NCI-H2029 (cell line): ENCODE measurements around the gene URI1.
A peak's percentile ranks its signal among the peaks of the same experiment; 100 is the strongest.
"Not testable (repeated sequence)": the region's sequence is repeated elsewhere in the genome, so short reads cannot be mapped to it uniquely, and the experiment has no call there.

Source experiments
- DNase-seq: peaks from one replicate; lab custom pipeline; 2025; lab: John Stamatoyannopoulos, UW

Gene URI1

DNA sequence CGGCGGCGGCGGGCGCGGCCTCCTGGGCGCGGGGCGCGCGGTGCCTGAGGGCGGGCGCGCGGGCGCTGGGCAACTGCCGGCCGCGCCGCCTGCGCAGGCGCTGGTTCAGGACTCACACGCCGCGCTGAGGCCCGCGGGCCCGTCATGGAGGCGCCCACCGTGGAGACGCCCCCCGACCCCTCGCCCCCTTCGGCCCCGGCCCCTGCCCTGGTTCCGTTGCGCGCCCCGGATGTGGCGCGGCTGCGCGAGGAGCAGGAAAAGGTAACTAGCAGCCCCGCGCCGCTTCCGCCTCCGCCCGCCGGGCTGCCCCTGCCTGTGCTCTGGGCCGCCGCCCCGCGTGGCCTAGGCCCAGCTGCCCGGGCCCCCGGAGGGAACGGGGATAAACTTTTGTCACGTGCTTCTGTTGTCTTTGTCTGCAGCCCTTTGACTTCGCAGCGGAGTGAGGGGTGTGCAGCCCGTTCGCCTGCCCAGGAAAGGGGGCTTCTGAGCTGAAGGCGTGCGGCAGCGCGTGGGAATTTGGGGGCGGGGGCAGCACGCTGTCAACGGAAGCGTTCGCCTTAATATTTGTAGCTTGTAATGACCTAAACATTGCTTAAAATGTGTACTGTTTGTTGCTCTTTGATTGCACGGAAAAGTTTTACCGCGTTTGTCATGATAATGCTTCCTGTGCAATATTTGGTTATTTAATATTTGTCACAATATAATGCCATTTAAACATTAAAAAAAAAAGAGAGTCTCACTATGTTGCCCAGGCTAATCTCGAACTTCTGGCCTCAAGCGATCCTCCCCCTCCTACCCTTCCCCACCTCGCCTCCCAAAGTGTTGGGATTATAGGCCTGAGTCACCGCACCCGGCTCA, 594 bp downstream of the URI1 start:
- DNase-seq = peak; percentile 30

DNA sequence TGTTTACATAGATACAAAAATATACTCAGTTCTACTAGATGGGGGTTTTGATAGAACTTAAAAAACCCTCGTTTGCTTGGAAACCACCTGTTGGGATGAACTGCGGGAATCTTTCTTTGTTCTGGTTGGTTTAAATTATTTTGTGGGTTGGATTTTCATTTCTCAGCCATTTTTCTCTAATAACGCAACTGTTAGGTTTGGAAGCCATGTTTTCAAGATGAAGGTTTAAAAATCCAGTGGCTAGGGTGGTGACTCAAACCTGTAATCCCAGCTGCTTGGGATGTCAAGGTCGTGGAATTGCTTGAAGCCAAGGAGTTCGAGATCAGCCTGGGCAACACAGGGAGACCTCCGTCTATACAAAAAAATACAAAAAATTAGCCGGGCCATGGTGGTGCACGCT, 1.6 kb downstream of the URI1 start:
- no peak for DNase-seq

DNA sequence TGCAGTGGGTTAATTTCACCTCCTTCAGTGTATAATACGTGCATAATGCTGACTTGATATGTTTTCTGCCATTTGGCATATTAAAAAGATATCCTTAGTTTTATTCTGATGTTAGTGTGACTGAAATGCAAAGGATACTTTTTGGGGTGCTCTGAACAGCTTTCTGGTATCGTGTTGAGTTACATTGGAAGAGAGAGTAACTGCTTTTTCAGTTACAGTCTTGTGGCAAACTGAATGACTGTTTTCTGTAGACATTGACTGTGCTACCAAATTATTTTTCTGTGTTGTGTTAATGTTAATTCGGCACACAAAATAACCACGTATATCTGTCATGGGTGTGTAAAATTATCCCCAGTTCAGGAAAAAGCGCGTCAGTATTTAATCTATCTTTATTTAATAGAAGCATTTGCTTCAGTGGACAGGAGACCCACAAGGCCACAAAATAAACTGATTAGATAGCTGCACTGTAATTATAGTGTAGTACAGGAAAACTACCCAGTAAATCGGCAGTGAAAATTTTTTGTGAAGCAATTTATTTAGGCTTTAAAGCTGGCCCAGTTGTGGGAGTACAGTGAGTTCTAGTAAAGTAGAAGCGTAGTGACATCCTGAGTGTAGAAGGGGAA, 2.5 kb downstream of the URI1 start:
- DNase-seq = no peak

DNA sequence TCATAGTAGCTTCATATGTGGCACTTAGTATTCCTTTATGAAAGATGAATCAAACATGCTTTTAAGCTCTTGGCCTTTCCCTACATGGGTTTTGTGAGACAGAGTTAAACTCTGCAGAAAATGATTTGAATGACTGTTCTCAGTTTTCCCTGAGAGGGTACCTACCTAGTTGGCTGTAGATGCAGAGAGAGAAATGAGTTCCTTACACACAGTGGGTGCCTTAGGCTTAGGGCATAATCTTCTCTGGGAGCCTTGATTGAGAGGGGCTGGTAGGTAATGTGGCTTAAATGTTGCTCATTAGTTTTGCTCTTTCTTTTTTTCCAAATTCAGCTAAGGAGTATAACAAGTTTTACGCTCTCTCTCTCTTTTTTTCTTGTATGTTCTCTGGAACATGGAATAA, 3.0 kb downstream of the URI1 start:
- no peak for DNase-seq

DNA sequence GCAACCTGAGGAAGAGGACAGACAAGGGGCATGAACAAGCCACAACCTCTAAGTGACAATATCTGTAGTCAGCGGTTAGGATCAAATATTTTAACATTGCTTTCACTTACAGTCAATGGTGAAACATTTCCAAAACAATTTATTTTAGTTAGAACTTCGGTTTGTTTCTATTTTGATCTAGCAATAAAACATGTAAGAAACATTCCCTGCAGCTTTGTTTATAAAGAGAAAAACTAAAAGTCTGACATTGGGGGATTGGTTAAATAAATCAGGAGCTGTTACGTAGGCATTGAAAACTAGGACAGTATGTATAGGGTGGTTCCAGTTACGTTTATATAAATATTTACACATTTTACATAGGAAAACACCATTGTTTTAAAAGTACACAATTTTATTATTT, 3.4 kb downstream of the URI1 start:
- DNase-seq = no peak

DNA sequence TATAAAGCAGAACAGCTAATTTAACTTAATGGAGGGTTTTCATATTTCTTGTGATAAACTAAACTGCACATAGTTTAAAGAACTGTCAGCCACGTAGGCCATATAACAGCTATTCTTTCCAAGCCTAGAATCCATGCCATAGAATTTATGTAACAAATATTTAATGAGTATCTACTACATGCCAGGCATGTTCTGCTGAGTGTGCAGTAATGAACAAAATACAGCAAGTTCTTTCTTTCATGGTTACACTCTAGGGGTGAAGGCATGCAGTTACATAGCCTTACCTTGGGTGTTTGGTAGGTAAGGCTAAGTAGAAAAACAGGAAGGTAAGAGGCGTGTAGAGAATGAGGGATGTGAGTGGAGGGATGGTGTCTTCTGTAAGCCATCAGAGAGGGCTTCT, 4.6 kb downstream of the URI1 start:
- DNase-seq = no peak

DNA sequence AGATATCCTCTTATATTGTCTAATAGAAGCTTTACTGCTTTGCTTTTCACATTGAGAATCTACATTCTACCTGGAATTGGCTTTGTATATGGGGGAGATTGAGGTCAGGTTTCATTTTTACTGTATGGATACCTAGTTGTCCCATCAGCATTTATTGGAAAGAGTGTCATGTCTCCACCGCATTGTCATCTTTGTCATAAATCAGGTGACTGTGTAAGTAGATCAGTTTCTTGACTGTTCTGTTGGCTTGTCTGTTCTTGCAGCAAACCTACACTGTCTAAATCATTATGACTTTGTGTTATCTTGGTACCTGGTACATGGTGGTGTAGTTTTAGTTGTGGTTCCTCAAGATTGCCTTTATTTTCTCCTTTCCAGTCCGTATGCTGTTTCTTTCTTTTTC, 5.8 kb downstream of the URI1 start:
- no peak for DNase-seq

DNA sequence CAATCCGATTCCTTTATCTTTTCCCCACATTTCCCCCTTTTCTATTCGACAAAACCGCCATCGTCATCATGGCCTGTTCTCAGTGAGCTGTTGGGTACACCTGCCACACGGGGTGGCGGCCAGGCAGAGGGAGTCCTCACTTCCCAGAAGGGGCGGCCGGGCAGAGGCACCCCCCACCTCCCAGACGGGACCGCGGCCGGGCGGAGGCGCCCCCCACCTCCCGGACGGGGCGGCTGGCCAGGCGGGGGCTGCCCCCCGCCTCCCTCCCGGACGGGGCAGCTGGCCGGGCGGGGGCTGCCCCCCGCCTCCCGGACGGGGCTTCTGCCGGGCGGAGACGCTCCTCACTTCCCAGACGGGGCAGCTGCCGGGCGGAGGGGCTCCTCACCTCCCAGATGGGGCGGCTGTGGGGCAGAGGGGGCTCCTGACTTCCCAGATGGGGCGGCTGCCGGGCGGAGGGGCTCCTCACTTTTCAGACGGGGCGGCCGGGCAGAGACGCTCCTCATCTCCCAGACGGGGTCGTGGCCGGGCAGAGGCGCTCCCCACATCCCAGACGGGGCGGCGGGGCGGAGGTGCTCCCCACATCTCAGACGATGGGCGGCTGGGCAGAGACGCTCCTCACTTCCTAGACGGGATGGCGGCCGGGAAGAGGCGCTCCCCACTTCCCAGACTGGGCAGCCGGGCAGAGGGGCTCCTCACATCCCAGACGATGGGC, 6.9 kb downstream of the URI1 start:
- not testable (repeated sequence) for DNase-seq

DNA sequence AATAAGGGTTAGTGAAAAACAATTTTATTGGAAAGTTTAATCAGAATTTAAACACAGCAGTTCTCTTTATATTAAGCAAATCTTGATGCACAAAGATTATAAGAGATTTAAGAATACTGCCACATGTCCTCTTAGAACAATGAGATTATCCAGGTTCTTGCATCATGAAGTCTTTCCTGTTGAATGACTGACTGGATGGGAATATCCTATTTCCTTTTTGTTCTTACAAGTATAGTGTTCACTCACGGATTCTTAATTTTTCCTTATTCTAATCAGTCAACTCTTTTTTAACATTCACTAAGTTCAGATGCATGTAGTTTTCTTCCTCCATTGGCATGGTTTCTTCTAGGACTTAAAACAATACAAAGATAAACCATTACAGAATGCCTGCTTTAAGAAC, 10.1 kb downstream of the URI1 start:
- DNase-seq = no peak

- no peak for DNase-seq
Observed at GRCh38 chr19:29952646-29953045, 10.6 kb downstream of the URI1 start.

DNA sequence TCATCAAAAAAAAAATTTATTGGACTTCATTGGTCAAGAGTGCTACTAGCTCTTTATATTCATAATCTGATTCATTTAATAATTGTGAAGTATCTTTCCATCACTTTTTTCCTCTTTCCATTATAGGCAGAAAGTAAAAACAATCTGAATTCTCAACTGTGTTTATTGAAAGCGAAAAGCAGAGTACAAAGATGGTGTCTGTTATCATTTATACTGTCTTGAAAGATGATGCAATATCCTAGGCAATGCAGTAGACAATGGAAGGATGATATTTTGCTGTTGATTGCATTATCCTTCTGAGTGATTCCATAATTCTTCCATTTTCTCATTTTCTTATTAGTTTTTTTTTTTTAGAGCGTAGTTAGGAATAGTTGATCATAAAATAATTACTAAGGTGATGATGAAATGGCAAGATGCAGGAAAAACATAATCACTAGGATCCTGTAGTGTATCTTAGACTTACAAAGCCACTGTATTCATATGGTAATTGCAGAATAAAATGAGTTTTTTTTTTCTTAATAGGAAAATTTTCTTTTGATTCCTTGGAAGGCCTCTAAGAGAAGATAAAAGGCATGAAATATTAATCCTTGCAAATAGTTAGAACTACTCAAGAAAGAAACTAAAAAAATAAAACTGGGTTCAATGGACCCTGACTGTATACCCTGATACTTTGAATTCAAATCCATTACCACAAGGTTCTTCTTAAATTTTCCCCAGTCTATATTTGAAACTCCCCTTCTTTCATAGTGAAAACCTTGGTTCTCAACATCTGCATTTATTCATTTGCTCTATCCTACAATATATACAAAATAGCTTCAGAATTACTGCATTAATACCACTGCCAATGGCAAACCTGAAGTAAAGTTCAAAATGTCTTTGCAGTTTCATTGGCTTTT, 11.6 kb downstream of the URI1 start:
- DNase-seq = no peak

DNA sequence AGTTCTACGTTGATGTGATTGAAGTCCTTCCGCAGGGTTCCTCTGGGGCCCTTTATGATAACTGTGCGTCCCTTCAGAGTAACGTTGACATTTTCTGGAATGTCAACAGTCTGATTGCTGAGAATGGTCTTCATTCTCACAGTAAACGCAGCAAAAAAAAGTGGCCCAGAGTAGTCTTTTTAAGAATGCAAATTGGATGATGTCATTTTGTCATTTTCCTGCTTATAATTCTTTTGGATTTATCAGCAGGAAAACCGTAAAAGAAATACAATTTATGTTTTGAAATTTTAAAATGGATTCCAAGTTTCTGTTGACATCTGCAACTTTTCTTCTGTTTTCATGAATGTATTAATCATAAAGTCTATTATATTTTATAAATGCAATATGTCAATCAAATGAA, 14.8 kb downstream of the URI1 start:
- DNase-seq = no peak

DNA sequence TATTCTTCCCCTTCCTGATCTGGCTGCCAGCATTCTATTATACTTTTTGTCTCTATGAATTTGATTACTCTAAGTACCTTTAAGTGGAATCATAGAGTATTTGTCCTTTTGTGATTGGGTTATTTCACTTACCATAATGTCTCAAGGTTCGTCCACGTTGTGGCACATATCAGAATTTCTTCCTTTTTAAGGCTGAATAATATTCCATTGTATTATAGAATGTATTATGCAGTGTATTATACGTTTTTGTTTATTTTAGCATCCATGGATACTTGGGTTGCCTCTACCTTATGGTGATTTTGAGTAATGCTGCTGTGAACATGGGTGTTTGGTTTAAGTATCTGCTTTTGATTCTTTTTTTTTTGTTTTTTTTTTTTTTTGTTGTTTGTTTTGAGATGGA, 19.3 kb downstream of the URI1 start:
- no peak for DNase-seq

DNA sequence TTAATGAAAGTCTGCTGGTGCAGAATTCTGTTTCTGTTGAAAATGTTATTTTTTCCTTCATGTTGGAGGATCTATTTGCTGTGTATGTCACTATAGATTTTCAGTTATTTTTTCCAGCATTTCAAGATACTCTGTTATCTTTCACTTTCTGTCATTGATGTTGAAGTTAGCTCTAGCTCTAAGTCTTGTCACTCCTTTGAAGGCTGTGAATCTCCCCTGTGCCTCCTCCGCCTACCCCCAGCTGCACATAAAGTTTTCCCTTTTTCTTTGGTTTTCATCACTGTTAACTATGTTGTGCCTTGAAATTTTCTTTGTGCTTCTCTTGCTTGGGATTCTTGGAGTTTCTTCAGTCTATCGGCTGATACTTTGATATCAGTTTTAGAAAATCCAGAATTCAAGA, 20.8 kb downstream of the URI1 start:
- no peak for DNase-seq

- no peak for DNase-seq
Observed at GRCh38 chr19:29963576-29963975, 21.5 kb downstream of the URI1 start.

DNA sequence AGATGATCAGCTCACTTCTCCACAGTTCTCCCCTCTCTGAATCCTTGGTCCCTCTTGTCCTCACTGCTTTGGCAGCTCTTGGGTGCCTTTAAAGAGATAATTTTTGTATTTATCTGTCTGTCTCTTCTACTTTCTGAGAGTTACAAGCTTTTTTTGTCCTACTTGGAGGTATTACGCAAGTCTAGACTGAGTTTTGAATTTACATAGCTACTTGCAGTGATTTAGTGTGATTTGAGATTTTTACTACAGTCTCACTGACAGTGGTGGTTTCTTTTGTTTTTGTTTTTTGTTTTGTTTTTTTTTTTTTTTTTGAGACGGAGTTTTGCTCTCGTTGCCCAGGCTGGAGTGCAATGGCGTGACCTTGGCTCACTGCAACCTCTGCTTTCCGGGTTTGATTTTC, 22.1 kb downstream of the URI1 start:
- DNase-seq = no peak

DNA sequence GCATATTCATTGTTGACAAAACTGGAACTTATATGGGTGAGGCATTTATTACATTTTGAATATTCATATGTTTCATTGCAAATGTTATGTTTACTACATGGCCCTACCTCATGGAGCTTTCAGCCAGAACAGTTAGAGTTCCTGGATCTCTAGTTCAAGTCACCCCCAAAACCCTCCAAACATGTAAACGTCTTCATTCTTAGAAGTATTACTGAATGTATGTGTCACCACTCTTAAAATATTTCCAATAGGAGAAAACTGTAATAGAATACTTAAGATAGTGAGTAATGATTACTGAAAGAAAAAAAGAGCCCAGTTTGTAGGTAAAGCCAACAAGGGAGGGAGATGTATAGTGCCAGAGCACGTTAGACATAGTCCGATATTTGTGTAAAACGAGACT, 23.5 kb downstream of the URI1 start:
- no peak for DNase-seq

DNA sequence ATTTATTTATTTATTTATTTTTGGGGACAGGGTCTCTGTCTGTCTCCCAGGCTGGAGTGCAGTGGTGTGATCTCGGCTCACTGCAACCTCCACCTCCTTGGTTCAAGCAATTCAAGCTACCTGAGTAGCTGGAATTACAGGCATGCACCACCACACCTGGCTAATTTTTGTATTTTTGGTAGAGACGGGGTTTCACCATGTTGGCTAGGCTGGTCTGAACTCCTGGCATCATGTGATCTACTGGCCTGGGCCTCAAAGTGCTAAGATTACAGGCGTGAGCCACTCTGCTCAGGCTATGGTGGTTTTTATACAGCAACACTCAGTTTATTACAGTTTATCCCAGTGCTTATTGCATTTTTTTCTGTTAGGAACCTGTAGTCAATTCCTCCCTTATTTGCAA, 24.1 kb downstream of the URI1 start:
- DNase-seq = not testable (repeated sequence)

DNA sequence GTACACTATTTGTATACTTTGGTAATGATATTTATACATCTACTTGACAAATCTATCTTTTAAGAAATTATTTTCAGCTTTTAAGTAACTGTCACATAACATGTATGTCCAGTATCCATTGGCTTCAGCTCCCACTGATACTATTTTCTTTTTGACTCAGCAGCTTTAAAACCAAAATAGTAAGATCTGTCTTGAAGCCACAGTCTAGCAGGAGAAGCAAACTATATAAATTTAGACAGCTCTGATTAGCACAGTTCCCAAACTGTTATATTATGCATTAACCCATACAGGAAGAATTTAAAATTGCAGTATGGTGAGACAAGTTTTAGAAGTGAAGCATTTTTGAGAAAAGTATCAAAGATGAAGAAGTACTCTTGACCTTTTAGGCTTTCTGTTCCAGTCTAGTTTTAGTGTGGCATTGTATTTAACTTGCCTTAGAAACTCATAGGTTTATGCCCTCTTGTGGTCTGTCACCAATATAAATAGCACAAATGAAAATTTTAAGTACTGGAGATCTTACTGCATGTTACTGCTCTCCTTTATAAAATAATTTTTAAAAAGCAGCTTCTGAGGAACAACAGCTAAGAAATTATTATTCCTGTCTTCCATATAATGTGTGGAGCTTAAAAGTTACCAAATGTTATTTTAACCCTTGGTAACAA, 24.7 kb downstream of the URI1 start:
- no peak for DNase-seq

DNA sequence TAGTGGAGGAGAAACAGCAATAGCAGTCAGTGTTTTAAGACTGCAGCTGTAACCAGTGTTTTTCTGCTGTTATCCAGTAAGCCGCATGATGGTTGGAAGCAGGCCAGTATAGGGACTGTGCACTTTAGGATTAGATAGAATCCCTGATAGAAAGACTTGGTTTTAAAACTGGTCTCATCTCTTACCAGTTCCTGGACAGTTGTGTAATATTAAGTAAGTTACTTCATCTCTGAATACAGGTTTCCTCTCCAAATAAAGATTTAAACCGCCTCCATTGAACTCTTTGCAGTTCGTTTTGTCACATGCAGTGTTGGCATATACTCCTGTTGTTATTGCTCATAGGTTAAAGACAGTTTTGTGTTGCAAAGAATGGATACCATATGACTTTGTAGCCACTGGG, 25.6 kb downstream of the URI1 start:
- no peak for DNase-seq

DNA sequence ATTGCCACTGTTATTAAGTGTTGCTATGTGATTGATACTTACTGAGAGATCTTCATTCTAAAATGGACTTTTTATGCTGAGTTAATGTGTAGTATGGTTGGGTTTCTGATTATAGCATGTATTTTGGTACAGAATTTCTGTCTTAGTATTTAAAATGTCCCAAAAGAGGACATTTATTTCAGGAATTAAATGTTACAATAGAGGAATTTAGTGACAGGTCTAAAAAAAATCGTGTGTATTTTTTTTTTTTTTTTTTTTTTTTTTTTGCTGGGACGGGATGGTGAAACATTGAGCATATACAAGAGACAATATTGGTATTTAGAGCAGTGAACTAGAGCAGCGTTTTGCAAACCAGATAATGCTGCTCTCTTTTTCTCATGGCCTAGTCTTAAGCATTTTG, 27.9 kb downstream of the URI1 start:
- DNase-seq = no peak

DNA sequence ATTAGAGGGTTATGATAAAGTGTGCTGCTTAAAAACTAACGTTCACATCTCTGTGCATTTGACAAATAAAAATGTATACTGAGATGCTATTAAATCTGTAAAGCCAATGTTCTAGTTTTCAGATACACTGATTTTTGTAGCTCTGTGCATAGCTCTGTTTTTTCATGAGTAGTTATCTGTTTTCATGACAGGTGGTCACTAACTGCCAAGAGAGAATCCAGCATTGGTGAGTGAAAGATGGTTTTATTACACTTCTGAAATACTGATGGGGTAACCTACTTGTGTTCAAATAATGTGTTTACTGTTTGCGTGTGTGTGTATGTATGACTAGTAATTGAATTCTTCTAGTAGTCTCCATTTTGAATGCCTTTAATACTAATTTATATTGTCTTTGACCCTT, 29.0 kb downstream of the URI1 start:
- DNase-seq = no peak
